ENCODE data around the gene DCK. TPM values are rescaled to one million over a fixed set of nuclear protein-coding genes. Genes with fewer than 3 reads are reported as not detected.
"Not testable (repeated sequence)": the region's sequence is repeated elsewhere in the genome, so short reads cannot be mapped to it uniquely, and the experiment has no call there.

Gene DCK
- total and polyA plus RNA-seq, 12 donors: 2.5 to 9.3 (median 6.2) TPM

- 100% methylated on average over 1 of the region's 1 CpG for whole genome bisulfite sequencing, 2 donors
- intact Hi-C loops (cut with DNase I): no loop called here
- Histone ChIP-seq H3K4me3 (no peak overlapping the region), H3K36me3 (peaks cover 0 to 80% (median 0%) of the 10 kb centered on the region in 9 donors), H3K9me3 (no peaks in the 10 kb centered on the region), H3K27ac (no peak overlapping the region), H3K4me1 (peaks cover 0 to 15% (median 9%) of the 10 kb centered on the region in 9 donors), H3K27me3 (no peaks in the 10 kb centered on the region)
- DNase-seq (no peak), ATAC-seq (no peak)
- TF ChIP-seq CTCF (IDR thresholded peaks at IDR 0.05): no peak
Measured at GRCh38 chr4:71027611-71028010, 34.2 kb downstream of the DCK start.

GRCh38 chr4:71029504-71029903, 36.1 kb downstream of the DCK start:
- H3K27me3 ChIP-seq: no peaks in the 10 kb centered on the region
- no peaks in the 10 kb centered on the region for H3K9me3 ChIP-seq
- 52 to 64% methylated on average over 1 of the region's 1 CpG for WGBS, 2 donors
- peaks cover 0 to 82% (median 0%) of the 10 kb centered on the region in 9 donors for H3K36me3 ChIP-seq
- no peak overlapping the region for H3K4me3 ChIP-seq
- peaks cover 0 to 15% (median 9%) of the 10 kb centered on the region in 9 donors for H3K4me1 ChIP-seq
- ATAC-seq (no peak), DNase-seq (no peak)
- intact Hi-C loops (cut with DNase I): no loop called here
- no peak for TF ChIP-seq CTCF (IDR thresholded peaks at IDR 0.05)
- H3K27ac ChIP-seq: no peak overlapping the region

- ATAC-seq; H3K27me3 ChIP-seq; H3K4me3 ChIP-seq; intact Hi-C loops (cut with DNase I); H3K9me3 ChIP-seq; H3K27ac ChIP-seq; H3K4me1 ChIP-seq; DNase-seq: not testable (repeated sequence)
- 87 to 95% methylated on average over 10 of the region's 10 CpGs for WGBS, 2 donors
- peaks cover 0 to 97% (median 0%) of the 10 kb centered on the region in 9 donors for H3K36me3 ChIP-seq
Measured at GRCh38 chr4:71032106-71032505, 38.7 kb downstream of the DCK start.

GRCh38 chr4:71045256-71045655, 51.8 kb downstream of the DCK start:
- intact Hi-C loops (cut with DNase I): no loop called here
- TF ChIP-seq CTCF (IDR thresholded peaks at IDR 0.05): no peak
- DNase-seq: no peak
- 72 to 88% methylated on average over 4 of the region's 4 CpGs for WGBS, 2 donors
- Histone ChIP-seq H3K36me3 (peaks cover 0 to 10% (median 0%) of the 10 kb centered on the region in 9 donors), H3K9me3 (peaks cover 0 to 17% (median 0%) of the 10 kb centered on the region in 11 donors), H3K27ac (no peak overlapping the region), H3K27me3 (no peaks in the 10 kb centered on the region), H3K4me3 (no peak overlapping the region), H3K4me1 (no peaks in the 10 kb centered on the region)
- no peak for ATAC-seq

GRCh38 chr4:71049395-71049794, 55.9 kb downstream of the DCK start:
- no peaks in the 10 kb centered on the region for H3K27me3 ChIP-seq
- WGBS, 2 donors: 84 to 89% methylated on average over 5 of the region's 5 CpGs
- ATAC-seq: no peak
- H3K27ac ChIP-seq: no peak overlapping the region
- no peaks in the 10 kb centered on the region for H3K4me1 ChIP-seq
- no peak for DNase-seq
- no peak overlapping the region for H3K4me3 ChIP-seq
- intact Hi-C loops (cut with DNase I): no loop called here
- no peaks in the 10 kb centered on the region for H3K36me3 ChIP-seq
- peaks cover 0 to 13% (median 0%) of the 10 kb centered on the region in 11 donors for H3K9me3 ChIP-seq
- no peak for TF ChIP-seq CTCF (IDR thresholded peaks at IDR 0.05)

All from heart right ventricle (tissue), 16 donors.